Subcutaneous adipose tissue (tissue), 4 donors: ENCODE data around the gene CCDC70. TPM values are rescaled to one million over a fixed set of nuclear protein-coding genes. Genes with fewer than 3 reads are reported as not detected.

ENCODE experiments used
- total RNA-seq, 4 donors: library from RNA; depleted of rRNA; stranded (reverse); fragments of >200 nt; gene quantifications; one replicate each; pipeline ENCODE4 v1.1.0, GENCODE V29; 2016
- TF ChIP-seq, protein P1 (sequence below): fragments of 450-650 bp; IDR thresholded peaks from one replicate; pipeline ENCODE4 v1.5.1; 2016; ENCODE audit warnings: low read depth, mild to moderate bottlenecking, control low read depth, antibody characterized with exemption, moderate library complexity

CCDC70 gene
- total RNA-seq, 4 donors from 2014 or later = not detected

DNA sequence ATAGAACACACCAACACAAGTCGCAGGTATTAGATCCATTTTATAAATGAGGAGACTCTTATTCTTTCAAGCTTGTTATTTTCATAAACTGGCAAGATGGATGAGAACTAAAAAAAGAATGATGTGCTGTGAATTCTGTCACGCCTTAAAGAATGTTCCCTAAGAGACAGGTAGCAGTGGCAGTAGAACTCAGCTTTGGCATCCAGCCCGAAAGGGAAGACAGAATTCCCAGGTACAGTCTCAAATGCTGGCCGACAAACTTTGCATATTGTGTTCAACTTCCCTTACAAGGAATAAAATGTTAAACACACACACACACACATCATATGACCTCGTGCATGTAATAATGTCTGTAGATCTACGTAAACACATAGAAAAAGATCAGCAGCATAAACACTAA is 20.0 kb upstream of the CCDC70 start:
- TF ChIP-seq, protein P1, sequence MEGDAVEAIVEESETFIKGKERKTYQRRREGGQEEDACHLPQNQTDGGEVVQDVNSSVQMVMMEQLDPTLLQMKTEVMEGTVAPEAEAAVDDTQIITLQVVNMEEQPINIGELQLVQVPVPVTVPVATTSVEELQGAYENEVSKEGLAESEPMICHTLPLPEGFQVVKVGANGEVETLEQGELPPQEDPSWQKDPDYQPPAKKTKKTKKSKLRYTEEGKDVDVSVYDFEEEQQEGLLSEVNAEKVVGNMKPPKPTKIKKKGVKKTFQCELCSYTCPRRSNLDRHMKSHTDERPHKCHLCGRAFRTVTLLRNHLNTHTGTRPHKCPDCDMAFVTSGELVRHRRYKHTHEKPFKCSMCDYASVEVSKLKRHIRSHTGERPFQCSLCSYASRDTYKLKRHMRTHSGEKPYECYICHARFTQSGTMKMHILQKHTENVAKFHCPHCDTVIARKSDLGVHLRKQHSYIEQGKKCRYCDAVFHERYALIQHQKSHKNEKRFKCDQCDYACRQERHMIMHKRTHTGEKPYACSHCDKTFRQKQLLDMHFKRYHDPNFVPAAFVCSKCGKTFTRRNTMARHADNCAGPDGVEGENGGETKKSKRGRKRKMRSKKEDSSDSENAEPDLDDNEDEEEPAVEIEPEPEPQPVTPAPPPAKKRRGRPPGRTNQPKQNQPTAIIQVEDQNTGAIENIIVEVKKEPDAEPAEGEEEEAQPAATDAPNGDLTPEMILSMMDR = no peak

DNA sequence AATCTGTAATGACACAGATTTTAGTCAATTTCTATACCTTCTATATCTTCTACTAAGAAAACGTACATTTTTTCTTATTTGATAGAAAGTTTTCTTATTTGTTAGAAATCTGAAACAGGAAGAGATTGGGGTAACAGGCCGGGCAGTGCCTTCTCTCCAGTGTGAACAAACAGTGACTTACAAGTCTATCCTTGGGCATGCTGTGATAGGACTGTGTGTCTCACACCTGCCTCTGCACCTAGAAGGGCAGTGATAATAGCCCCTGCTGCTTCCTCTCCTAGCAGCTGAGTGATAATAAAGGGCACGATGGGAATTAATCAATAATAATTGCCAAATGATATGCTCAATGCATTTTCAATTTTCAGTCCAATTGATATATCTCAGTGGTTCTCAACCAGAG is 18.2 kb upstream of the CCDC70 start:
- TF ChIP-seq, protein P1 = no peak

DNA sequence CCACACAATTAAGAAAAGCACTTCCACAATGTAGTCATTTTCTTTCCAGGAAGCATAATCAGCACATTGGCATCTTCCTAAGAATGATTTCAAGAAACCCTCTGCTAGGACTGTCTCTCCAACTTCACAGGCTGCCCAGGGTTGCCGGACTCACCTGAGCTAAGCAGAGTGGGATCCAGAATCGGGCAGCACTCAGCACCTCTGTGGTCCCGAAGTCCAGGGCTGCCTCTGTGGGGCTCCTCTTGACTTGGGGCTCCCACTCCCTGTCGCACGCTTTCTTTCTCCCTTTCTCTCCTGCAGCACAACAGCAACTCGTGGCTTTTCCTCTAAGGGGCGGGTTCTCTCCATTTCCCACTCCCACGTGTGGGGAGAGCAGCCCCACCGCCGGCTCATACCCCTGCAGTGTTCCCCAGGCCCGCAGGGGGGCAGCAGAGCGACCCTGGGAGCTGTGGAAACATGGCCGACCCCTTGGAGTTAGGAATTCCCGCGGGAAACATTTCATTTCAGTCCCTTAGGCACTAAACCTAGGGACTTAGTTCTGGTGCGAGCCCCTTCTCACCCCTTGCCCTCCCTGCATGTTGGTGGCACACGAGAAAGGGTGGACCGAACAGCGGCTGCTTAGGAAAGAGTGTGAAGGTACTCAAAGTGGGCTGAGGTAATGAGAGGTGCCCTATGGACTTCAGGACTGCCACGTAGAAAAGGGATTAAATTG is 16.8 kb upstream of the CCDC70 start, which contains the start of gene TMEM272:
TSS of gene TMEM272 (minus strand) at position 316 of the 712 bp plus-strand sequence. CDS start 6,647 bp downstream, outside the sequence.
- TF ChIP-seq, protein P1 = no peak

DNA sequence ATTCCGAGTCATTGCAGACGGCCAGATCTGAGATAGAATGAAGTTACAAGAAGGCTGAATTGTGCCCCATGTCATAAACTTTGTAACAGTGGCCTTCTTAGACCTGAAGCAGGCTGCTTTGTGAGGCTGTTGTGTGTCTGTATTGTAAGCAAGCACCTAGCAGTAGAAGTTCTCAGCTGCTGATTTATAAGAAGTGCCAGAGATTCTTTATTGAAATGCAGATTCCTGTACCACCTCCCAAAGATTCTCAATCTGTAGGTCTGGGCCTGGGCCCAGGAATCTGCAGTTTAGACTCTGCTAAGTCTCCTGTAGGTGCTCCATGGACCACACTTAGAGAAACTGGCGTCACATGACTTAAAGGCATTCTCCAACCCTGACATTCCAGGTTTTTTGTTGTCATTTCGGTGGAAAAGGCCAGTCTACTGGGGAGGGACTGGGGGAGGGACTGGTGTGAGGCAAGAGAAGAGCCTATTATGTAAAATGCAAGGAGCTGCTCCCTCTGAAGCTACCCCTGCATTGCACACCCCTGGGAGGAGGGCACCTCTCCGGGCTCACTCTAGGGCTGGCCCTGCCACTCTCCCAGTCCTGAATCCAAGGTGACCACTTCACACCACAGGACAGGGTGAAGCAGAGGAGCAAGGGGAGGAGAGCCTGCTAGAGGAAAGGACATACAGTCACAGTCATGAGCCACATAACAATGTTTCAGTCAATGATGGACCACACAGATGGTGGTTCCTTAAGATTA is 16.0 kb upstream of the CCDC70 start:
- TF ChIP-seq, protein P1 = no peak

DNA sequence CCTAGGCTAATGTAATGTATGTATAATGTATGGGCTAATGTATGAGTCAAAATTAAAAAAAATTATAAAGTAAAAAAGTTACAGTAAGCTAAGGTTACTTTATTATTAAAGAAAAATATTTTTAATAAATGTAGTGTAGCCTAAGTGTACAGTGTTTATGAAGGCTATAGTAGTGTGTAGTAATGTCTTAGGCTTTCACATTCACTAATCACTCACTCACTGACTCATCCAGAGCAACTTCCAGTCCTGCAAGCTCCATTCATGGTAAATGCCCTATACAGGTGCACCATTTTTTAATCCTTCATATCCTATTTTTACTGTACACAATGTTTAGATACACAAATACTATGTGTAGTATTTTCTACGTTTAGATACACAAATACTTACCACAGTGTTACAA is 15.0 kb upstream of the CCDC70 start:
- TF ChIP-seq, protein P1 = no peak

DNA sequence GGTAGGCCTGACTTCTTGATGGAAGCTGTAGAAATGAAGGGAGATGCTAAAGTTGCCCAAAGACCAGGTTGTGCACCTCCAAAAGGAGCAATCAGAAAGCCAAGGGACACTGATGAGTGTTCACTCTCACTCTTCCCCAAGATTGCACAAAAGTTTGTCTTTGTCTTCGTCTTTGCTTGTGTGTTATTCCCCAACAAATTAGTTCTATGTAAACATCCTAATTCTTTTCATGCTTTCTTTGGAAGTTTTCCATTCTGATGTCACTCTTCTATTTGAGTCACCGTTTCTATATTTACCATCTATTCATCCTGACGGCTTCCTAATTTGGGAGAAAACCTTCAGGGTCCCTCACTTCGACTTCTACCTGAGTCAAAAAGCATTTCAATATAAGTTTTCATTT is 13.1 kb upstream of the CCDC70 start:
- TF ChIP-seq, protein P1 = no peak
